ENCODE results near the gene RAB31. TPM values are rescaled to one million over a fixed set of nuclear protein-coding genes. Genes with fewer than 3 reads are reported as not detected.

RAB31 gene
- polyA plus RNA-seq, 1 donor from 2014 or later = 16.3 TPM

- no peak overlapping the region for H3K4me2 ChIP-seq (ENCODE audit: low read length)
- H3K4me3 ChIP-seq (ENCODE audit: low read length) = no peak overlapping the region
- no peak overlapping the region for H2AFZ ChIP-seq (ENCODE audit: low read depth, low read length)
- peaks cover 3% of the 10 kb centered on the region for H3K9me3 ChIP-seq (ENCODE audit: low read length)
- no peak overlapping the region for H3K9ac ChIP-seq (ENCODE audit: low read length)
- no peak for TF ChIP-seq REST (IDR thresholded peaks at IDR 0.05; ENCODE audit: borderline replicate concordance)
- no peak for TF ChIP-seq SMC3 (conservative IDR thresholded peaks at IDR 0.05; ENCODE audit: poor library complexity)
- TF ChIP-seq EP300 (conservative IDR thresholded peaks at IDR 0.05; ENCODE audit: poor library complexity, severe bottlenecking) = no peak
- TF ChIP-seq MXI1 (conservative IDR thresholded peaks at IDR 0.05; ENCODE audit: poor library complexity, severe bottlenecking) = no peak
- no peak for TF ChIP-seq EZH2 (IDR thresholded peaks at IDR 0.05; ENCODE audit: borderline replicate concordance, insufficient read depth, low read length, poor library complexity, severe bottlenecking)
- no peak for TF ChIP-seq CTCF (IDR thresholded peaks at IDR 0.05; ENCODE audit: poor library complexity, severe bottlenecking)
- no peak for TF ChIP-seq TAF1 (IDR thresholded peaks at IDR 0.05; ENCODE audit: low read depth)
- TF ChIP-seq POLR2AphosphoS5 (IDR thresholded peaks at IDR 0.05) = no peak
- no peak for TF ChIP-seq RAD21 (conservative IDR thresholded peaks at IDR 0.05)
- no peaks in the 10 kb centered on the region for H4K20me1 ChIP-seq (ENCODE audit: insufficient read depth)
- no peaks in the 10 kb centered on the region for H3K36me3 ChIP-seq (ENCODE audit: insufficient read depth, low read length)
- no peaks in the 10 kb centered on the region for H3K27me3 ChIP-seq (ENCODE audit: insufficient read depth, low read depth, low read length)
- no peaks in the 10 kb centered on the region for H3K9me2 ChIP-seq (ENCODE audit: insufficient read depth, low read length)
- H3F3A ChIP-seq (ENCODE audit: insufficient read depth, low read length, poor library complexity, severe bottlenecking) = no peaks in the 10 kb centered on the region
- H3K79me2 ChIP-seq (replicated peaks; ENCODE audit: insufficient read depth, low read length) = no peaks in the 10 kb centered on the region
- no peak overlapping the region for H3K27ac ChIP-seq (ENCODE audit: low read length)
These were observed 102.2 kb downstream of the RAB31 start for GRCh38 chr18:9810299-9810698.

GRCh38 chr18:9810994-9811705 is 103.0 kb downstream of the RAB31 start:
- Histone ChIP-seq H3K9ac (ENCODE audit: low read length) (no peak overlapping the region), H3K4me3 (ENCODE audit: low read length) (no peak overlapping the region), H2AFZ (ENCODE audit: low read depth, low read length) (no peak overlapping the region), H3K4me2 (ENCODE audit: low read length) (no peak overlapping the region), H3K36me3 (ENCODE audit: insufficient read depth, low read length) (no peaks in the 10 kb centered on the region), H4K20me1 (ENCODE audit: insufficient read depth) (no peaks in the 10 kb centered on the region), H3K79me2 (replicated peaks; ENCODE audit: insufficient read depth, low read length) (no peaks in the 10 kb centered on the region), H3K27ac (ENCODE audit: low read length) (no peak overlapping the region), H3F3A (ENCODE audit: insufficient read depth, low read length, poor library complexity, severe bottlenecking) (no peaks in the 10 kb centered on the region), H3K9me2 (ENCODE audit: insufficient read depth, low read length) (no peaks in the 10 kb centered on the region), H3K27me3 (ENCODE audit: insufficient read depth, low read depth, low read length) (no peaks in the 10 kb centered on the region), H3K9me3 (ENCODE audit: low read length) (no peaks in the 10 kb centered on the region)
- TF ChIP-seq EP300 (conservative IDR thresholded peaks at IDR 0.05; ENCODE audit: poor library complexity, severe bottlenecking) = no peak
- no peak for TF ChIP-seq TAF1 (IDR thresholded peaks at IDR 0.05; ENCODE audit: low read depth)
- no peak for TF ChIP-seq REST (IDR thresholded peaks at IDR 0.05; ENCODE audit: borderline replicate concordance)
- no peak for TF ChIP-seq MXI1 (conservative IDR thresholded peaks at IDR 0.05; ENCODE audit: poor library complexity, severe bottlenecking)
- TF ChIP-seq RAD21 (conservative IDR thresholded peaks at IDR 0.05) = no peak
- no peak for TF ChIP-seq SMC3 (conservative IDR thresholded peaks at IDR 0.05; ENCODE audit: poor library complexity)
- no peak for TF ChIP-seq EZH2 (IDR thresholded peaks at IDR 0.05; ENCODE audit: borderline replicate concordance, insufficient read depth, low read length, poor library complexity, severe bottlenecking)
- no peak for TF ChIP-seq CTCF (IDR thresholded peaks at IDR 0.05; ENCODE audit: poor library complexity, severe bottlenecking)
- no peak for TF ChIP-seq POLR2AphosphoS5 (IDR thresholded peaks at IDR 0.05)

All from neural cell (in vitro differentiated cells).